Activated CD4-positive, alpha-beta T cell treated with anti-CD3 and anti-CD28 coated beads for 24 hours (primary cell): ENCODE results near the gene CCNL2.
"Not testable (repeated sequence)": the region's sequence is repeated elsewhere in the genome, so short reads cannot be mapped to it uniquely, and the experiment has no call there.

ENCODE experiments used
- DNase-seq, 2 donors: peaks; one replicate each; pipeline ENCODE4 v3.0.0-alpha.2; 2020; ENCODE audit warnings: low read depth in 2 of 2

The CCNL2 gene

DNA sequence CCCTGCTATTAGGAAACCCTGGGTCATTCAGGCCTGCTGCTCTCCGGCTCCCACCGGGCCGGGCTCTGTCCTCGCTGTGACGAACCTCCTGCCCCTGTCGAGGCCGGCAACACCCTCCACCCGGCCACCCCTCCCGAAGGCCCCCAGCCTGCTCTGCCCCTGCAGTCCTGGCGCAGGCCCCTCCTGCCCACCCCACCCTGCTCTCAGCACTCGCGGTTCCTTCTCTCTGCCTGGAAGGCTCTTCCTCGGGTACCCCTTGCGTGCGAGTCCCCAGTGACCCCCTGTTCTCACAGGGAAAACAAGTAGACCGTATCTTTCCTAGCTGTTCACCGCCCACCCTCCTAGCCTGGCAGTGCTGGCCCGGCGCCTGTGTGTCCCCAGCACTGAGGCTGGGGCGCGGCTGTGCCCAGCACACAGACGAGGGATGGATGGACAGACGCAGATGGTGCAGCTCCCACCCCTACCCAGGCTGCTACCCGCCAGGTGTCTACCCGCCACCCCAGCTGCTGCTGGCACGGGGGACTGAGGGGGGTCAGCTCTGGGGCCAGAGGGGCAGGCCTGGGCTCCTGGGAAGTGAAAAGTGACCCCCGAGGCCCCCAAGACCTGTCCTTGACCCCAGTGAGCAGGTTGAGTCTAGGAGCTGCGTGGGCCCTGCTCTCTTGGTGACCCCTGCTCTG, 33.3 kb upstream of the CCNL2 start:
- no peak for DNase-seq

DNA sequence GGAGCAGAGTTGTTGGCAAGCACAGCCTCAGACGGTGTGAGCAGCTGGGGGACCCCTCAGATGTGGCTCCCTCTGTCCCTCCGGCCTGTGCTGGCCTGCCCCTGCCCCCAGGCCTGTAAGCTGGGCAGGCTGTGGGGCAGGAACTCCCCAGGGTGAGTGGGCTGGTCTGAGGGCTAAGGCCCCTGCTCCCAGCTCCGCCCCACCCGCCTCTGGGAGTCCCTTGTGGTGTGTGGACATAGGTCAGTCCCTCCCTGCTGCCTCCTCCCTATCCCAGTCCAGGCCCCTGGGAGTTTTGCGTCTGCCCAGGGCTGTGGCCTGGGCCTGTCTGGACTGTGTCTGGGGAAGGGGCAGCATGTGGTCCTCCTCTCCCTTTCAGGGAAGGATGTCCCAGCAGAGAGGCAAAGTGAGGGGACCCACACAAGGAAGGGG, 32.7 kb upstream of the CCNL2 start:
- DNase-seq, result no peak

- DNase-seq, result no peak
Measured at GRCh38 chr1:1430992-1431844, 32.1 kb upstream of the CCNL2 start.

GRCh38 chr1:1430114-1430982, 31.2 kb upstream of the CCNL2 start:
- no peak for DNase-seq

- DNase-seq, result no peak
Measured at GRCh38 chr1:1429671-1430073, 30.5 kb upstream of the CCNL2 start.

DNA sequence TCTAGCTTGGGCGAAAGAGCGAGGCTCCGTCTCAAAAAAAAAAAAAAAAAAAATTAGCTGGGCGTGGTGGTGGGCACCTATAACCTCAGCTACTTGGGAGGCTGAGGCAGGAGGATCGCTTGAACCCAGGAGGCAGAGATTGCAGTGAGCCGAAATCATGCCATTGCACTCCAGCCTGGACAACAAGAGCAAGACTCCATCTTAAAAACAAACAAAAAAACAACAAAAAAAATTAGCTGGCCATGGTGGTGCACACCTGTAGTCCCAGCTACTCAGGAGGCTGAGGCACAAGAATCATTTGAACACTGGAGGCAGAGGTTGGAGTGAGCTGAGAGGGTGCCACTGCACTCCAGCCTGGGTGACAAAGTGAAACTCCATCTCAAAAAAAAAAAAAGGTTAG, 29.8 kb upstream of the CCNL2 start:
- DNase-seq, result not testable (repeated sequence)

GRCh38 chr1:1428174-1428573, 29.0 kb upstream of the CCNL2 start:
- DNase-seq, result no peak

DNA sequence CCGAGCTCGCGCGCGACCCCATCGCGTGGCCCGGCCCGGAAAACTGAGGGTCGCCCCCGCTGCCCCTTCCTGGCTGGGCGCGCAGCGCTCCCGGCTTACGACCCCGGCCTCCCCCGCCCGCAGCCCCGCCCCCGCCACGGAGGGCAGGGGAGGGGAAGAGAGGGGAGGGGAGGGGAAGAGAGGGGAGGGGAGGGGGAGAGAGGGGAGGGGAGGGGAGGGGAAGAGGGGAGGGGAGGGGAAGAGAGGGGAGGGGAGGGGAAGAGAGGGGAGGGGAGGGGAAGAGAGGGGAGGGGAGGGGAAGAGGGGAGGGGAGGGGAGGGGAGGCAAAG, 28.6 kb upstream of the CCNL2 start:
- no peak for DNase-seq

DNA sequence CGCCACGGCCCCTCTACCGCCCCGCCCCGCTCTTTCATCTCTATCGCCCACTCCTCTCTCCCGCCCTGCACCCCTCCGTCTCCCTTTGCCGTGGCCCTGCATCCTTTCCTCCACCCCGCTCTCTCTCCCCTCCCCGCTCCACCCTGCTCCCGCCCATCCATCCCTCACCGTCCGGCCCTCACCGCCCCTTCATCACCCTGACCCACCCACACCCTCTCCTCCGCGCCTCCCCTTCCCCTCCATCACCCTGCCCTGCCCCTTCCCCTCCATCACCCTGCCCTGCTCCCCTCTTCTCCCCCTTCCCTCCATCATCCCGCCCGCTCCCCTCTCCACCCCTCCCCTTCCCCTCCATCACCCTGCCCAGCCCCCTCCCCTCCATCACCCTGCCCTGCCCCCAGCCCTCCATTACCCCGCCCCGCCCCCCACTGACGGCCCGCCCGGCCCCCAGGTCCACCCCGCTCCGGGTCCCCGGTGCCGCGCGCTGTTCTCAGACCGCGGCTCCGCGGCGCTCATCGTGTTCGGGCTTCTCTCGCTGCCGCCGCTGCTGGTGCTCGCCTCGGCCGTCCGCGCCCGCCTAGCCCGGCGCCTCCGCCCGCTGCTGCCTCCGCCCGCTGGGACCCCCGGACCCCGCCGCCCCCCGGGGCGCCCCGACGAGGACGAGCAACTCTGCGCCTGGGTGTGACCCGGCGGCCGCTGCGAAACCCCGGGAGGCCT, 28.1 kb upstream of the CCNL2 start:
- DNase-seq, result no peak

DNA sequence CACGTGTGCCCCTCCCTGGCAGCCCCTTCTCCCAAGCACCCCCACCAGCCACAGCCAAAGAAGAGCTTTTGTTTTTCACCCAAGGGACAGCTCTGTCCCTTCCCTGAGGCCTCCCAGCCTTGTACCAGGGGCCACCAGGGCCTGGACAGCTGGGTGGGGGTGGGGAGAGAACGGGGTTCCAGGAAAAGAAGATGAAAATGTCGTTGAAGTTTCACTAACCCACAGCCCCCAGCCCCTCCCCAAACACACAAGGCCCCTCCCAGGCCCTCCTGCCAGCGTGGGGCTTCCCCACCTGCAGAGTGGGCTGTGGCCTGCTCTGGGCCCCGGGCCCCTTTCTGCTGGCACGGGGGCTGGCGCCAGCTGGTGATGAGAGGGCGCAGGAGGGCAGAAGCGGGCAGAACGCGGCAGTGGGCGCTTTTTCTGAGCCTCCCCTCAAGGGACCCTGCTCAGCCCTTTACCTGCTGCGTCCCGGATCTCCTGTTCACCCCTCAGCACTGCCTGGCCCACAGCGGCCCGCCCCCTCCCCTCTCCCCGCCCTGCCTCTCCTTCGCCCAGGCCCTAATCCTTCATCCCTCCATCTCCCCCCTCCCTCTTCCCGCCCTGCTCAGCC, 27.5 kb upstream of the CCNL2 start:
- no peak for DNase-seq

DNA sequence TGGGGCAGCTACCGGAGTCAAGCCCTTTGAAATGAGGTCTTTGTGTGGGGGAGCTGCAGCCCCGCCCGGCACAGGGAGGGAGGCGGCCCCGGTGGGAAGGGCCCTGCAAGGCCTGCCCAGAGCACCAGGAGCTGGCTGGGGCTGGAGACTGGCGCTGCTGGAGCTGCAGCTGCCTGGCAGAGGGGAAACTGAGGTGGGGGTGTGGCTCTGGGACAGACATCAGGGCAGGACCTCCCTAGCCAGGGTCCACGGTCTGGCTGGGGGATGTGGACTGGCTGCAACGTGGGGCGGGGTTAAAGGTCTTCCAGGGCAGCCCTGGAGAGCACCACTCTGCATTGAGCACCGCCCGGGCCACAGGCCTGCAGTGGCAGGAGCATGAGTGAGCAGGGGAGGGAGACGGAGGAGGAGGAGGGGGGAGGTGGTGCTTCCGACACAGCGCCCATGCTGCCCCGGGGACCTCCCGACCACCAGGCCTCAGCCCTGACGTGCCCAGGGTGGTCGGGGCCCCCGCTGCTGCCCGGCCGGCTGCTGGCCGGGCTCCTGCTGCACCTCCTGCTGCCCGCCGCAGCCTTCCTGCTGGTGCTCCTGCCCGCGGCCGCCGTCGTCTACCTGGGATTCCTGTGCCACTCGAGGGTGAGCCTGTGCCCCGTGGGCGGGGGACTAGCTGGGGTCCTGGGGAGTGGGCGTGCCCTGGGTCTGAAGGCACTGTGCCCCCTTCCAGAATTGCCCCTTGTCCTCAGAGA, 26.8 kb upstream of the CCNL2 start:
- no peak for DNase-seq

- no peak for DNase-seq
Measured at GRCh38 chr1:1425426-1425752, 26.3 kb upstream of the CCNL2 start.

DNA sequence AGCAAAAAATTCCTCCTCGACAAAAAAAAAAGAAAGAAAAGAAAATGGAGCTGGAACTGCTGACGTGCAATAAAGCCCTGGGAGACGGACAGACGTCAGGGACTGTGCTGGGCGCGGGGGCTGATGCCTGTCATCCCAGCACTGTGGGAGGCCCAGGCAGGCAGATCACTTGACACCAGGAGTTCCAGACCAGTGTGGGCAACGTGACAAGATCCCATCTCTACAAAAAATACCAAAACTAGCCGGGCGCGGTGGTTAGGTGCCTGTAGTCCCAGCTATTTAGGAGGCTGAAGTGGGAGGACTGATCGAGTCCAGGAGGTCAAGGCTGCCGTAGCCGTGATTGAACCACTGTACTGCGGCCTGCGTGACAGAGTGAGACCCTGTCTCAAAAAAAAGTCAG, 25.6 kb upstream of the CCNL2 start:
- no peak for DNase-seq

- no peak for DNase-seq
Measured at GRCh38 chr1:1423245-1423597, 24.1 kb upstream of the CCNL2 start.

DNA sequence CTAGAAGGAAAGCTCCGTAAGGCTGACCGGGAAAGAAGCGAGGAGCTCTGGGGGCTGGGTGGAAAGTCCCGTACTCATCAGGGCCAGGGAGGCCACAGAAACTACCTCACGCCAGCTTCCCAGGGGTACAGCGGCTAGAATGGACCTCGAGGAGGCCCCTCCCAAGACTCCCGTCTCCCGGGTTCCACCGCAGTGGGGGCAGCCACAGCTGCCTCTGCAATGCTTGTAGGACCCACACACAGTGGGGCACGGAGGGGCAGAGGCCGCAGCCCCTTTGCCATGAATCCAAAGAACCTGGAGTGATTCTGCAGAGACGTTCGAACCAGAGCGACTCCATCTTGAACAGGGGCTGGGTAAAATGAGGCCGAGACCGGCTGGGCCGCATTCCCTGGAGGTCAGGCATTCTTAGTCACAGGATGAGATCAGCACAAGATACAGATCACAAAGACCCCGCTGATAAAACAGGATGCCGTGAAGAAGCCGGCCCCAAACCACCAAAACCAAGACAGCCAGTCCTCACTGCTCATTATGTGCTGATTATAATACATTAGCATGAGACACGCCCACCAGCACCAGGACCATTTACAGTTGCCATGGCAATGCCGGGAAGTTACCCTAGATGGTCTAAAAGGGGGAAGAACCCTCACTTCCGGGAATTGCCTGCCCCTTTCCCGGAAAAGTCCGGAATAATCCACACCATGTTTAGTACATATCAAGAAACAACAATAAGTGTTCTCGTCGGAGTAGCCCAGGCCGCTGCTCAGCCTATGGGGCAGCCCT, 23.5 kb upstream of the CCNL2 start:
- no peak for DNase-seq

GRCh38 chr1:1421907-1422464, 22.9 kb upstream of the CCNL2 start:
- DNase-seq, result no peak

DNA sequence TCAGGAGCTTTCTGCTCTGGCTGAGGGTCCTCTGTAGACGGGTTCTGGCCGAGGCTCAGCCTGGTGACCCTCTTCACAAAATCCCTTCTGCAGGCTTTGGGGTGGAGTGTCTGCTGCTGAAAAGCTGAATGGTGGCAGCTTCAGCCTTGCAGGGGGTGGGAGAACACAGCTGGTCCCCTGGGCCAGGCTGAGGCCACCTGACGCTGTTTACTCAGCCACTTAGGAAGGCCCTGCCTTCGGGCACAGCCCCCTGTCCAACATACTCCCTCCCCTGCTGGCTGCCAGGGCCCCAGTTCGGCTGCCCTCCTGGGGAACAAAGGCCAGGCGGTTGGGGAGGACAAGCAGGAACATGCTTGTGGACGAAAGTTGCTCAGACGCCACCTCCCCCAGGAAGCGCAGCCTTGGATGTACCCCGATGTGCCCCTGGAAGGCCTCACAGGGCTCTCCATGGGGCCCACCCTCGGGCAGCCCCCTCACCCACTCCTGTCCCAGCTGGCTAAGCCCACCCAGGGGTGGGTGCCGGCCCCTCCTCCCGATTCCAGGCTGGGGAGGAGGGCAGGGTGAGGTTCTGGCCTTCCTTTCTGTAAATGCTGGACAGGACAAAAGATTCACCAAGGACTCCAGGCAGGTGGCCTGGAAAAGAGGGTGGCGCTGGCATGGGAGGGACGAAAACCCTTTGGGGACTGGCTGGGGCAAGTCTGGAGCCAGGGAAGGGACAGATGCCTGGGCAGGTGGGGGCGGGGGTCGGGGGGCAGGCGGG, 22.2 kb upstream of the CCNL2 start, which contains the start of gene ANKRD65:
Gene ANKRD65, minus strand, starts transcription at position 130 of the 760 bp plus-strand sequence. CDS start 271 bp downstream, outside the sequence.
- no peak for DNase-seq

- no peak for DNase-seq
Measured at GRCh38 chr1:1420654-1421141, 21.6 kb upstream of the CCNL2 start.
